Measurements from ENCODE around the gene SCUBE2. TPM values are rescaled to one million over a fixed set of nuclear protein-coding genes. Genes with fewer than 3 reads are reported as not detected.

The SCUBE2 gene
- total and polyA plus RNA-seq, 2 donors, result 2.1 to 2.5 TPM

- Histone ChIP-seq H3K9me3 (ENCODE audit: control insufficient read depth in 2 of 2, insufficient read depth in 1 of 2, low read length in 1 of 2) (no peaks in the 10 kb centered on the region), H3K4me3 (ENCODE audit: low read length in 2 of 2) (no peak overlapping the region), H3K27me3 (ENCODE audit: control insufficient read depth in 2 of 2, insufficient read depth in 1 of 2, low read length in 1 of 2) (peaks cover 25 to 42% of the 10 kb centered on the region in 2 donors), H3K27ac (ENCODE audit: low read depth in 1 of 2, low read length in 1 of 2) (no peak overlapping the region), H3K36me3 (ENCODE audit: control insufficient read depth in 2 of 2, insufficient read depth in 2 of 2, low read length in 1 of 2) (no peaks in the 10 kb centered on the region), H3K4me1 (ENCODE audit: control insufficient read depth in 2 of 2, insufficient read depth in 2 of 2, low read length in 2 of 2) (peaks cover 0 to 4% of the 10 kb centered on the region in 2 donors)
- no peak for DNase-seq (ENCODE audit: low read depth in 6 of 9, low spot score in 9 of 9)
- 95% methylated on average over 12 of the region's 12 CpGs for WGBS
These were observed 4.0 kb upstream of the SCUBE2 start for GRCh38 chr11:9095421-9095820.

DNA sequence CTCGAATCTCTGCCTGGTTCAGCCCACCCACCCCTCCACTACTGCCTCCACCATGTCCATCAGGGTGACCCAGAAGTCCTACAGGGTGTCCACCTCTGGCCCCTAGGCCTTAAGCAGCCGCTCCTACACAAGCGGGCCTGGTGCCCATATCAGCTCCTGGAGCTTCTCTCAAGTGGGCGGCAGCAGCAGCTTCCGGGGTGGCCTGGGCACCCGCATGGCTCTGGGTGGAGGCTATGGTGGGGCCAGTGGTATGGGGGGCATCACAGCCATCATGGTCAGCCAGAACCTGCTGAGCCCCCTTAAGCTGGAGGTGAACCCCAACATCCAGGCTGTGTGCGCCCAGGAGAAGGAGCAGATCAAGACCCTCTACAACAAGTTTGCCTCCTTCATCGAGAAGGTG, 3.0 kb upstream of the SCUBE2 start:
- no peaks in the 10 kb centered on the region for H3K36me3 ChIP-seq (ENCODE audit: control insufficient read depth in 2 of 2, insufficient read depth in 2 of 2, low read length in 1 of 2)
- no peak overlapping the region for H3K4me3 ChIP-seq (ENCODE audit: low read length in 2 of 2)
- H3K27me3 ChIP-seq (ENCODE audit: control insufficient read depth in 2 of 2, insufficient read depth in 1 of 2, low read length in 1 of 2), result peaks cover 34 to 52% of the 10 kb centered on the region in 2 donors
- DNase-seq (ENCODE audit: low read depth in 6 of 9, low spot score in 9 of 9), result no peak
- H3K27ac ChIP-seq (ENCODE audit: low read depth in 1 of 2, low read length in 1 of 2), result no peak overlapping the region
- H3K4me1 ChIP-seq (ENCODE audit: control insufficient read depth in 2 of 2, insufficient read depth in 2 of 2, low read length in 2 of 2), result peaks cover 0 to 4% of the 10 kb centered on the region in 2 donors
- H3K9me3 ChIP-seq (ENCODE audit: control insufficient read depth in 2 of 2, insufficient read depth in 1 of 2, low read length in 1 of 2), result no peaks in the 10 kb centered on the region
- WGBS, result over 99% methylated on average over 8 of the region's 8 CpGs

GRCh38 chr11:9092853-9093778, 1.7 kb upstream of the SCUBE2 start:
- H3K36me3 ChIP-seq (ENCODE audit: control insufficient read depth in 2 of 2, insufficient read depth in 2 of 2, low read length in 1 of 2), result no peaks in the 10 kb centered on the region
- peaks cover 0 to 4% of the 10 kb centered on the region in 2 donors for H3K4me1 ChIP-seq (ENCODE audit: control insufficient read depth in 2 of 2, insufficient read depth in 2 of 2, low read length in 2 of 2)
- WGBS, result 73% methylated on average over 10 of the region's 10 CpGs
- no peaks in the 10 kb centered on the region for H3K9me3 ChIP-seq (ENCODE audit: control insufficient read depth in 2 of 2, insufficient read depth in 1 of 2, low read length in 1 of 2)
- no peak overlapping the region for H3K4me3 ChIP-seq (ENCODE audit: low read length in 2 of 2)
- peaks cover 35 to 65% of the 10 kb centered on the region in 2 donors for H3K27me3 ChIP-seq (ENCODE audit: control insufficient read depth in 2 of 2, insufficient read depth in 1 of 2, low read length in 1 of 2)
- DNase-seq (ENCODE audit: low read depth in 6 of 9, low spot score in 9 of 9), result no peak
- H3K27ac ChIP-seq (ENCODE audit: low read depth in 1 of 2, low read length in 1 of 2), result no peak overlapping the region

DNA sequence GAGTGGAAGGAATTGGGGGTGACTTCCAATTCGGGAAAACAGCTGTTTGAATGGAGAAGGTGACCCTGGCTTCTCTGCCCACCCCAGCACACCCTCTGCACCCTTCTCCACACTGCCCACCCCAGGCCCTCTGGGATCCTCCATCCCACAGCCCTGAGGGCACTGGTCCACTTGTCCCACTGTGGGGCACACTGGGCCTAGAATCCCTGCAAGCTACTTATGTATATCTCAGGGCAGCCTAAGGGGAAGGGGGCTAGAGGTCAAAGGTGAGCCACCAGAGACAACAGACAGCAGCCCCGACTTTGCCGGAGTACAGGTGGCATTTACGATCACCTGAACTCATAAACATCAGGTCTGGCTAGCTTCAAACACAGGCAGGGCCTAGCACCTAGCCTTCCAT, 673 bp upstream of the SCUBE2 start:
- no peak for DNase-seq (ENCODE audit: low read depth in 6 of 9, low spot score in 9 of 9)

DNA sequence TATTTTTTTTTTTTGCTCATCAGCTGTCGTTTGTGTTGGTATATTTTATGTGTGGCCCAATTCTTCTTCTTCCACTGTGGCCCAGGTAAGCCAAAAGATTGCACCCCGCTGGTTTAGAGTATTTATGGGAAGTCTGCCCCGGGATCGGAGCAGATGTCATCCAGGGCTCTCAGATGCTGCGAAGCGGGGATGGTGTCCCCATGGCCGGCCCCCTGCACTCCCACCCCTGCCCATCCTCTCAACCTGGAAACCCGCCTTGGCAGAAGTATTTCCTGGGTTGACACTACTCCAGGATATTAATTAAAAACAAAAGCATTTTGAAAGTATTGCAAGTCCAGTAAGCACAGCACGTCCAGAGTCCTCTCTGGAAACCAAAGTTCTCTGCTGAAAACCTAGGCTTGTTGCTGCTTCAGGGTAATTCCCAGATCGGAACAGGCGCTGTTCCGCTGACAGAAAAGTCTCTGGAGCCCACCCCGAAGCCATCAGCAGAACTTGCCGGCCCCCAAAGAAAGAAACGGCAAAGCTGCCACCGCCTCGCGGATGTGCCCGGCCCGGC, 833 bp downstream of the SCUBE2 start:
- no peak for DNase-seq (ENCODE audit: low read depth in 6 of 9, low spot score in 9 of 9)
- Histone ChIP-seq H3K4me3 (ENCODE audit: low read length in 2 of 2) (no peak overlapping the region), H3K9me3 (ENCODE audit: control insufficient read depth in 2 of 2, insufficient read depth in 1 of 2, low read length in 1 of 2) (no peaks in the 10 kb centered on the region), H3K36me3 (ENCODE audit: control insufficient read depth in 2 of 2, insufficient read depth in 2 of 2, low read length in 1 of 2) (no peaks in the 10 kb centered on the region), H3K27ac (ENCODE audit: low read depth in 1 of 2, low read length in 1 of 2) (no peak overlapping the region), H3K4me1 (ENCODE audit: control insufficient read depth in 2 of 2, insufficient read depth in 2 of 2, low read length in 2 of 2) (peaks cover 0 to 4% of the 10 kb centered on the region in 2 donors), H3K27me3 (ENCODE audit: control insufficient read depth in 2 of 2, insufficient read depth in 1 of 2, low read length in 1 of 2) (peaks cover 35 to 65% of the 10 kb centered on the region in 2 donors)
- WGBS, result 44% methylated on average over 20 of the region's 20 CpGs

More for the DNA sequence above, 673 bp upstream of the SCUBE2 start:
- Histone ChIP-seq H3K4me3 (ENCODE audit: low read length in 2 of 2) (no peak overlapping the region), H3K27ac (ENCODE audit: low read depth in 1 of 2, low read length in 1 of 2) (no peak overlapping the region), H3K27me3 (ENCODE audit: control insufficient read depth in 2 of 2, insufficient read depth in 1 of 2, low read length in 1 of 2) (peaks cover 35 to 68% of the 10 kb centered on the region in 2 donors), H3K36me3 (ENCODE audit: control insufficient read depth in 2 of 2, insufficient read depth in 2 of 2, low read length in 1 of 2) (no peaks in the 10 kb centered on the region), H3K9me3 (ENCODE audit: control insufficient read depth in 2 of 2, insufficient read depth in 1 of 2, low read length in 1 of 2) (no peaks in the 10 kb centered on the region), H3K4me1 (ENCODE audit: control insufficient read depth in 2 of 2, insufficient read depth in 2 of 2, low read length in 2 of 2) (peaks cover 0 to 4% of the 10 kb centered on the region in 2 donors)
- 94% methylated on average over 4 of the region's 4 CpGs for WGBS

GRCh38 chr11:9089636-9090035, 1.8 kb downstream of the SCUBE2 start:
- no peak overlapping the region for H3K4me3 ChIP-seq (ENCODE audit: low read length in 2 of 2)
- H3K27me3 ChIP-seq (ENCODE audit: control insufficient read depth in 2 of 2, insufficient read depth in 1 of 2, low read length in 1 of 2), result peaks cover 35 to 61% of the 10 kb centered on the region in 2 donors
- H3K9me3 ChIP-seq (ENCODE audit: control insufficient read depth in 2 of 2, insufficient read depth in 1 of 2, low read length in 1 of 2), result no peaks in the 10 kb centered on the region
- 88% methylated on average over 6 of the region's 6 CpGs for WGBS
- no peak overlapping the region for H3K27ac ChIP-seq (ENCODE audit: low read depth in 1 of 2, low read length in 1 of 2)
- H3K4me1 ChIP-seq (ENCODE audit: control insufficient read depth in 2 of 2, insufficient read depth in 2 of 2, low read length in 2 of 2), result peaks cover 0 to 4% of the 10 kb centered on the region in 2 donors
- no peaks in the 10 kb centered on the region for H3K36me3 ChIP-seq (ENCODE audit: control insufficient read depth in 2 of 2, insufficient read depth in 2 of 2, low read length in 1 of 2)
- no peak for DNase-seq (ENCODE audit: low read depth in 6 of 9, low spot score in 9 of 9)

- H3K36me3 ChIP-seq (ENCODE audit: control insufficient read depth in 2 of 2, insufficient read depth in 2 of 2, low read length in 1 of 2), result no peaks in the 10 kb centered on the region
- H3K9me3 ChIP-seq (ENCODE audit: control insufficient read depth in 2 of 2, insufficient read depth in 1 of 2, low read length in 1 of 2), result no peaks in the 10 kb centered on the region
- peaks cover 32 to 58% of the 10 kb centered on the region in 2 donors for H3K27me3 ChIP-seq (ENCODE audit: control insufficient read depth in 2 of 2, insufficient read depth in 1 of 2, low read length in 1 of 2)
- no peak overlapping the region for H3K27ac ChIP-seq (ENCODE audit: low read depth in 1 of 2, low read length in 1 of 2)
- H3K4me1 ChIP-seq (ENCODE audit: control insufficient read depth in 2 of 2, insufficient read depth in 2 of 2, low read length in 2 of 2), result peaks cover 0 to 4% of the 10 kb centered on the region in 2 donors
- H3K4me3 ChIP-seq (ENCODE audit: low read length in 2 of 2), result no peak overlapping the region
- 93% methylated on average over 3 of the region's 3 CpGs for WGBS
- no peak for DNase-seq (ENCODE audit: low read depth in 6 of 9, low spot score in 9 of 9)
These were observed 2.3 kb downstream of the SCUBE2 start for GRCh38 chr11:9089061-9089460.

DNA sequence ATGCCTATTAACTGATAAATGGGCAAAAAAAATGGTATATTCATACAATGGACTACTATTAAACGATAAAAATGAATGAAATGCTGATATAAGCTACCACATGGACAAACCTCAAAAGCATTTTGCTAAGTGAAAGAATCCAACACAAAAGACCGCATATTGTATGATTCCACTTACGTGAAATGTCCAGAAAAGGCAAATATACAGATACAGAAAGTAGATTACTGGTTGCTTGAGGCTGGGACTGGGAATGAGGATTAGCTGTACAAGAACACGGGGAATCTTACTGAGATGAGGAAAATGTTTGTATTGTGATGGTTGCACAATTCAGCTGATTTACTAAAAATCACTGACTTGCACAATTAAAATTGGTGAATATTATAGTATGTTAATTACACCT, 8.8 kb downstream of the SCUBE2 start:
- Histone ChIP-seq H3K4me1 (ENCODE audit: control insufficient read depth in 2 of 2, insufficient read depth in 2 of 2, low read length in 2 of 2) (no peaks in the 10 kb centered on the region), H3K27ac (ENCODE audit: low read depth in 1 of 2, low read length in 1 of 2) (no peak overlapping the region), H3K9me3 (ENCODE audit: control insufficient read depth in 2 of 2, insufficient read depth in 1 of 2, low read length in 1 of 2) (no peaks in the 10 kb centered on the region), H3K4me3 (ENCODE audit: low read length in 2 of 2) (no peak overlapping the region), H3K36me3 (ENCODE audit: control insufficient read depth in 2 of 2, insufficient read depth in 2 of 2, low read length in 1 of 2) (no peaks in the 10 kb centered on the region), H3K27me3 (ENCODE audit: control insufficient read depth in 2 of 2, insufficient read depth in 1 of 2, low read length in 1 of 2) (no peaks in the 10 kb centered on the region)
- no peak for DNase-seq (ENCODE audit: low read depth in 6 of 9, low spot score in 9 of 9)
- 97% methylated on average over 4 of the region's 4 CpGs for WGBS

DNA sequence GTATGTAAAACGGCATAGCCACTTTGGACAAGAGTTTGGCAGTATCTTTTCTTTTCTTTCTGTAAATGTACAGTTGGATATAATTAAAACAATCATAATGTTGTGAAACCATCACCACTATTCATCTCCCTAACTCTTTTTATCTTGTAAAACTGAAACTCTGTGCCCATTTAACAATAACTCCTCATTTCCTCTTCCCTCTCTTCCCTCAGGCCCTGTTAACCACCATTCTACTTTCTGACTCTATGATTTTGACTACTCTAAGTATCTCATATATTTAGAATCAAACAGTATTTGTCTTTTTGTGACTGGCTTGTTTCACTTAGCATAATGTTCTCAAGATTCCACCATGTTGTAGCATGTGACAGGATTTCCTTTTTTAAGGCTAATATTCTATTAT, 10.2 kb downstream of the SCUBE2 start:
- no peaks in the 10 kb centered on the region for H3K4me1 ChIP-seq (ENCODE audit: control insufficient read depth in 2 of 2, insufficient read depth in 2 of 2, low read length in 2 of 2)
- H3K27ac ChIP-seq (ENCODE audit: low read depth in 1 of 2, low read length in 1 of 2), result no peak overlapping the region
- no peak overlapping the region for H3K4me3 ChIP-seq (ENCODE audit: low read length in 2 of 2)
- no peaks in the 10 kb centered on the region for H3K27me3 ChIP-seq (ENCODE audit: control insufficient read depth in 2 of 2, insufficient read depth in 1 of 2, low read length in 1 of 2)
- WGBS, result 97% methylated on average over 1 of the region's 1 CpG
- no peaks in the 10 kb centered on the region for H3K9me3 ChIP-seq (ENCODE audit: control insufficient read depth in 2 of 2, insufficient read depth in 1 of 2, low read length in 1 of 2)
- H3K36me3 ChIP-seq (ENCODE audit: control insufficient read depth in 2 of 2, insufficient read depth in 2 of 2, low read length in 1 of 2), result no peaks in the 10 kb centered on the region
- DNase-seq (ENCODE audit: low read depth in 6 of 9, low spot score in 9 of 9), result no peak

Measured in thymus (tissue), 11 donors.